Adrenal gland (tissue), 5 donors: ENCODE measurements around the gene STK17B.

Experiments used
- POLR2A ChIP-seq, 2 donors: fragments of 450-650 bp; IDR thresholded peaks; one replicate each; pipeline ENCODE4 v1.6.1; 2017; ENCODE audit warnings: antibody characterized with exemption in 2 of 2, mild to moderate bottlenecking in 2 of 2, moderate library complexity in 1 of 2
- TF ChIP-seq, protein P1 (sequence below), 6 experiments: fragments of 450-650 bp in 4 of 6; fragments of 200-600 bp in 2 of 6; sonication (generic) in 1 of 6; IDR thresholded peaks; 1 replicate in 5 of 6; 2 replicates in 1 of 6; pipeline versions ENCODE4 v1.5.1 to v1.8.0; 2016 to 2021; ENCODE audit warnings: antibody characterized with exemption in 6 of 6, mild to moderate bottlenecking in 2 of 6, moderate library complexity in 1 of 6
- donor health status: DM: no; HTN: no; CAD: no.

DNA sequence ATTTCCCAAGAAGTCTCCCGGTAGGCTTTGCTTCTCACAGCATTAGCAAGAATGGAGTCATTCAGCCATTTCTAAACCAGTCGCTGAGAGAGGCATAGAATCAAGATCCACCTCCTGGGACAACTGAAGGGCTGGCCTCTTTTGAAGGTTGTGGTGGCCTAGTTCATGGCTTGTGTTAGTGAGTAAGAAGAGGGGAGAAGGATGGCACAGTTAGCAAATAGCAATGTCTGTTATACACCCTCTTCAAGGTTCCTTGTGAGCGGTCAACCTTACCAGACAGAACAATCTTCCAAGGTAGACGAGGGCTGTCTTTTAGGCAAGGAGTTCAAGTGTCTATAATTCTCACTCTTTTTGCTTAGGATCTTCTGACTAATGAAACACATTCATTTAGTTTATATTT is 67.3 kb downstream of the STK17B start:
- TF ChIP-seq, protein P1, sequence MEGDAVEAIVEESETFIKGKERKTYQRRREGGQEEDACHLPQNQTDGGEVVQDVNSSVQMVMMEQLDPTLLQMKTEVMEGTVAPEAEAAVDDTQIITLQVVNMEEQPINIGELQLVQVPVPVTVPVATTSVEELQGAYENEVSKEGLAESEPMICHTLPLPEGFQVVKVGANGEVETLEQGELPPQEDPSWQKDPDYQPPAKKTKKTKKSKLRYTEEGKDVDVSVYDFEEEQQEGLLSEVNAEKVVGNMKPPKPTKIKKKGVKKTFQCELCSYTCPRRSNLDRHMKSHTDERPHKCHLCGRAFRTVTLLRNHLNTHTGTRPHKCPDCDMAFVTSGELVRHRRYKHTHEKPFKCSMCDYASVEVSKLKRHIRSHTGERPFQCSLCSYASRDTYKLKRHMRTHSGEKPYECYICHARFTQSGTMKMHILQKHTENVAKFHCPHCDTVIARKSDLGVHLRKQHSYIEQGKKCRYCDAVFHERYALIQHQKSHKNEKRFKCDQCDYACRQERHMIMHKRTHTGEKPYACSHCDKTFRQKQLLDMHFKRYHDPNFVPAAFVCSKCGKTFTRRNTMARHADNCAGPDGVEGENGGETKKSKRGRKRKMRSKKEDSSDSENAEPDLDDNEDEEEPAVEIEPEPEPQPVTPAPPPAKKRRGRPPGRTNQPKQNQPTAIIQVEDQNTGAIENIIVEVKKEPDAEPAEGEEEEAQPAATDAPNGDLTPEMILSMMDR (IDR thresholded peaks at IDR 0.05) = no peak
- TF ChIP-seq POLR2A (IDR thresholded peaks at IDR 0.05) = no peak
